22Rv1 (cell line): ENCODE measurements around the gene NPTX1.

ENCODE experiments used
- ZFX ChIP-seq: fragments of 450-650 bp; IDR thresholded peaks from 2 replicates; pipeline ENCODE4 v1.6.1; 2017; ENCODE audit warnings: antibody characterized with exemption, borderline replicate concordance
- TF ChIP-seq, protein P1 (sequence below): fragments of 450-650 bp; IDR thresholded peaks from 2 replicates; pipeline ENCODE4 v1.5.1; 2017; ENCODE audit warnings: mild to moderate bottlenecking

DNA sequence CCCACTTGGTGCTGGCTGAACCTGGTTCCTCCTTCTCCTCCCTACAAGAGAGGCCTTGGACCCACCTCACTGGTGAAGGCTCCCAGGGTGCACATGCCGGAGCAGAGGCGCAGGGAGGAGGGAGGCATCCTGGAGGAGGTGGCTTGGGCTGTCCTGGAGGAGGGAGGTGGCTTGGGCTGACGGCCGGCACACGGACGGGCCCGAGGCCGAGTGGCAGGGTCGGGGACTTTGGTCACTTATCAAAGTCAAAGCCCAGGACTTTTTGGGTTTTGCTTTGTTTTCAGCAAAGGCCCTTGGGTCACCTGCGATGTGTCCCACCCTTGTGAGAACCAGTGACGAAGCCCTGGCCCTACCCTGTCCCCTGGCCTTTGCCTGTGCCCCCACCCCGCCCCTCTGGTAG lies 32.9 kb downstream of the NPTX1 start:
- TF ChIP-seq, protein P1, sequence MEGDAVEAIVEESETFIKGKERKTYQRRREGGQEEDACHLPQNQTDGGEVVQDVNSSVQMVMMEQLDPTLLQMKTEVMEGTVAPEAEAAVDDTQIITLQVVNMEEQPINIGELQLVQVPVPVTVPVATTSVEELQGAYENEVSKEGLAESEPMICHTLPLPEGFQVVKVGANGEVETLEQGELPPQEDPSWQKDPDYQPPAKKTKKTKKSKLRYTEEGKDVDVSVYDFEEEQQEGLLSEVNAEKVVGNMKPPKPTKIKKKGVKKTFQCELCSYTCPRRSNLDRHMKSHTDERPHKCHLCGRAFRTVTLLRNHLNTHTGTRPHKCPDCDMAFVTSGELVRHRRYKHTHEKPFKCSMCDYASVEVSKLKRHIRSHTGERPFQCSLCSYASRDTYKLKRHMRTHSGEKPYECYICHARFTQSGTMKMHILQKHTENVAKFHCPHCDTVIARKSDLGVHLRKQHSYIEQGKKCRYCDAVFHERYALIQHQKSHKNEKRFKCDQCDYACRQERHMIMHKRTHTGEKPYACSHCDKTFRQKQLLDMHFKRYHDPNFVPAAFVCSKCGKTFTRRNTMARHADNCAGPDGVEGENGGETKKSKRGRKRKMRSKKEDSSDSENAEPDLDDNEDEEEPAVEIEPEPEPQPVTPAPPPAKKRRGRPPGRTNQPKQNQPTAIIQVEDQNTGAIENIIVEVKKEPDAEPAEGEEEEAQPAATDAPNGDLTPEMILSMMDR: no peak
- TF ChIP-seq ZFX: no peak
